ENCODE data around the gene ZNF284. TPM values are rescaled to one million over a fixed set of nuclear protein-coding genes. Genes with fewer than 3 reads are reported as not detected.

Gene ZNF284
- total RNA-seq = 1 to 10 TPM; 2.6 to 5.9 (median 4.9) TPM
- total RNA-seq (2013) = 4.5 TPM
- total RNA-seq = 0.98 to 7.9 (median 3.1) reads per million in 29 experiments

DNA sequence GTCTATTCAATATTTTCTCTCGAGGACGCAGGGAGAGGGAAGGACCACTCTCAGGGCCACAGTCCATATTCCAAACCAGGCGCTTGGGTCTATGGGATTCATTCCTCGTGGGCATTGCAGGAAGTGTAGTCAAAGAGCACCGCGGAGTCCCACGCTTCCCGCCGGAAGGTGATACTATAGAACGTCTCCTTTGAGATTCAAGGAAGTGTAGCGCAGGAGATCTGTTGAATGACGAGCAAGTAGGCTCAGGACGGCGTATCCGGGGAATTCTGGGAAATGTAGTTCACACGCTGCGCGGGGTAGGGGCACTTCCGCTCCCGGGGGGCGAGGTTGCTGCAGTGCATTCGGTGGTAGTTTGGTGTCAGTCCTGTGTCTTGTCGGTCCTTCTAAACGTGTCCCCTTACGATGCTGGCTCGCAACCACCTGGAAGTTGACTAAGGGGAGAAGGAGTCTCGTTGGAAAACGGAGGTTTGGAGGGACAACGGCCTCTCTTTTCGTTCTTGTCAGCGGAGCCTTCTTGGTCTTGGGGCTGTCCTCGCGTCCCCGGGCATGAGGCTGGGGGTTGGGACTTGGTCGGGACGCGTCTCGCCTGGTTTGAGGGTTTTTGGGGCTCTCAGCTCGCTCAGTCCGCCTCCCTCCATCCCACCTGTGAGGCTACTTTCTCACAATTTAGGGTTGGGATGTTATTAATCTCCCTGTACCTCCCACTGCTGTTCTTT lies at the start of gene ZNF284:
Gene ZNF284, plus strand, starts transcription at position 336 of the 719 bp plus-strand sequence. CDS start 4,231 bp downstream, outside the sequence.
- peak within 1 kb of the TSS; percentile 67 to 94 for H3K4me3 ChIP-seq (ENCODE audit: control insufficient read depth in 1 of 2, extremely low read depth in 1 of 2, low read length in 1 of 2)
- CTCF ChIA-PET = interaction anchor here in 1 of 2 donors (0.7 kb wide), 1 partner anchor 68 kb away, joined by 4 read pairs; no protein-coding TSS in a partner anchor
- H3K36me3 Mint-ChIP-seq = peaks cover 20% of the 10 kb centered on the region
- peak; percentile 63 to 91 (median 77) for DNase-seq
- peaks cover 21 to 32% (median 24%) of the 10 kb centered on the region in 3 donors for H3K9me3 Mint-ChIP-seq
- H3K36me3 ChIP-seq (ENCODE audit: control insufficient read depth in 2 of 2, extremely low read depth in 1 of 2, insufficient read depth in 1 of 2, low read length in 1 of 2) = no peaks in the 10 kb centered on the region
- no peaks in the 10 kb centered on the region for H3K27me3 Mint-ChIP-seq
- POLR2A ChIA-PET = no interaction called here
- H3K27ac ChIP-seq (ENCODE audit: low read length) = peak within 1 kb of the TSS; percentile 43
- peak within 1 kb of the TSS; percentile 91 to 96 (median 93) for H3K4me3 Mint-ChIP-seq
- WGBS (ENCODE audit: insufficient coverage) = 1% methylated on average over 24 of the region's 40 CpGs
- H3K9me3 ChIP-seq = peaks cover 3% of the 10 kb centered on the region
- H3K4me1 ChIP-seq (ENCODE audit: control insufficient read depth in 1 of 2, extremely low read depth in 1 of 2, insufficient read depth in 2 of 2, low read length in 2 of 2) = peaks cover 5 to 21% of the 10 kb centered on the region in 2 experiments
- H3K27ac Mint-ChIP-seq = peak within 1 kb of the TSS; percentile 71 to 87
- ATAC-seq (replicated peaks in 1 of 4) = peak; percentile 98 to 100 (median 100)
- H3K27me3 ChIP-seq (replicated peaks in 1 of 2; ENCODE audit: control insufficient read depth in 2 of 2, extremely low read depth in 1 of 2, insufficient read depth in 2 of 2, low read length in 1 of 2) = no peaks in the 10 kb centered on the region
- peaks cover 25 to 32% (median 26%) of the 10 kb centered on the region in 3 donors for H3K4me1 Mint-ChIP-seq

DNA sequence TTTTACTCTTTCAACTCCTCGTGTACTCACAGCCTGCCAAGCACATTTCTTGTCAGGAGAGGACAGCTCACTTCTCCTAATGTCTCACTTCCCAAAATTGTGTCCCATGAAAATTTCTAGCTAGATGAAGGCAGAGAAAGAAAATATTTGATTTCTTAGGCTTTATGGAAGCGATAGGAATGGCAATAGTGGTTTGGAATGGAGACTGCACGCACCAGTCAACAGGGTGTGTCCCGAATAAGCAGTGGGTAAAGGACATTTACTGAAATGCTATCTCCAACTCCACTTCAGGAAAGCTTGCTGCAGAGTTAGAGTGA lies 47.1 kb upstream of the ZNF284 start:
- Histone ChIP-seq H3K27ac (ENCODE audit: low read length) (no peak overlapping the region), H3K4me3 (ENCODE audit: control insufficient read depth in 1 of 2, extremely low read depth in 1 of 2, low read length in 1 of 2) (peak overlapping the region; percentile 62 to 74), H3K27me3 (replicated peaks in 1 of 2; ENCODE audit: control insufficient read depth in 2 of 2, extremely low read depth in 1 of 2, insufficient read depth in 2 of 2, low read length in 1 of 2) (no peaks in the 10 kb centered on the region), H3K36me3 (ENCODE audit: control insufficient read depth in 2 of 2, extremely low read depth in 1 of 2, insufficient read depth in 1 of 2, low read length in 1 of 2) (peaks cover 9 to 30% of the 10 kb centered on the region in 2 donors), H3K4me1 (ENCODE audit: control insufficient read depth in 1 of 2, extremely low read depth in 1 of 2, insufficient read depth in 2 of 2, low read length in 2 of 2) (peaks cover 6 to 7% of the 10 kb centered on the region in 2 experiments), H3K9me3 (peaks cover 9% of the 10 kb centered on the region)
- ATAC-seq (replicated peaks in 1 of 4) (no peak), DNase-seq (no peak)
- Mint-ChIP-seq H3K4me1 (peaks cover 20 to 34% (median 32%) of the 10 kb centered on the region in 3 donors), H3K9me3 (peaks cover 24 to 40% (median 31%) of the 10 kb centered on the region in 3 donors), H3K27me3 (peaks cover 8 to 17% of the 10 kb centered on the region in 2 donors), H3K36me3 (peaks cover 41% of the 10 kb centered on the region), H3K4me3 (peak overlapping the region; percentile 92 to 98 (median 97)), H3K27ac (peak overlapping the region; percentile 71 to 90)
- WGBS (ENCODE audit: insufficient coverage) = no CpG with 5 or more reads among the region's 4 CpGs
- CTCF ChIA-PET = no interaction called here
- POLR2A ChIA-PET = no interaction called here

DNA sequence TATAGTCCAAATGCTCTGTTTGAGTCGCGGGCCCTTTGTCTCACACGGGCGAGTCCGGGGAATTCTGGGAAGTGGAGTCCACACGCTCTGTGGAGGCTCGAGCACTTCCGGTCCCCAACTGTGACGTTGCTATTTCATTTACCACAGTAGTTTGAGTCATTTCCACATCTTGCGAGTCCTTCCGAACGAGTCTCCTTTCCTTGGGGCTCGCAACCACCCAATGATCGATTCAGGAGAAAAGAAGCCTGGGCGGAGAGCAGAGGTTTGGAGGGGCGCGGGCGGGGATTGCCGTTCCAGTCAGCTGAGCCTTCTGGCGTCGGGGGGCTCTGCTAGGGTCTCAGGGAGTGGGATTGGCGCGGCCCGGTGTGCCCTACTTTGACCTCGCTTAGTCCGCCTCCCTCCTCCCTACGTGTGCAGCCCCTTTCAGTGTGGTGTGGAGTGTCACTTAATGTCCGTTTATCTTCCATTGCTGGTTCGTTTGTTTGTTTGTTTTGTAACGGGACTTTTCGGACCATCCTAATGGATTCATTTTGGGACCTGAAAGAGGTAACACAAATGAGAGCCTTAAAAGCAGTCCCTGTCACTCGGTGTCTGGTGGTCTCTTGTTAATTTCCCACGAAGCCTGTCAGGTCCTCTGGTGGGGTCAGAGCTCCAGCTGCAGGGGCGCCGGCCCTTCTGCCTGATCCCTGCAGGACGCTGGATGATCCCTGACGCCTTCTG lies 46.6 kb upstream of the ZNF284 start, which contains the start of gene ZNF222:
Gene ZNF222, plus strand, starts transcription at position 163 of the 720 bp plus-strand sequence. Its CDS starts 58 bp downstream, at position 221.
- H3K9me3 Mint-ChIP-seq = peaks cover 24 to 40% (median 26%) of the 10 kb centered on the region in 3 donors
- CTCF ChIA-PET = no interaction called here

DNA sequence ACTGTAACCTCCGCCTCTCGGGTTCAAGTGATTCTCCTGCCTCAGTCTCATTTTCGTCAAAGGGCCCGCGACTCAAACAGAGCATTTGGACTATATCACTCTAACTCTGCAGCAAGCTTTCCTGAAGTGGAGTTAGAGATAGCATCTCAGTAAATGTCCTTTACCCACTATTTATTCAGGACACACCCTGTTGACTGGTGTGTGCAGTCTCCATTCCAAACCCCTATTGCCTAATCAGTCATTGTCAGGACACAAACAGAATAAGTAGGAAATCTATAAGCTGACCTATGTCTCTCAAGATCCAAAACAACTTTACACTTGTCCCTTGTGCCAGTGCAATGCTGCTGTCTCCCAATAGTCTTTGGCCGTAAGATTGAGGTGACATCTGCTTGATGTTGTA lies 45.3 kb upstream of the ZNF284 start:
- Mint-ChIP-seq H3K27me3 (peaks cover 3% of the 10 kb centered on the region in 2 donors), H3K9me3 (peaks cover 25 to 45% (median 25%) of the 10 kb centered on the region in 3 donors), H3K4me1 (peaks cover 20 to 34% (median 32%) of the 10 kb centered on the region in 3 donors), H3K36me3 (peaks cover 58% of the 10 kb centered on the region), H3K27ac (no peak overlapping the region), H3K4me3 (peak overlapping the region; percentile 5 to 98 (median 92))
- Histone ChIP-seq H3K36me3 (ENCODE audit: control insufficient read depth in 2 of 2, extremely low read depth in 1 of 2, insufficient read depth in 1 of 2, low read length in 1 of 2) (peaks cover 12 to 43% of the 10 kb centered on the region in 2 donors), H3K27ac (ENCODE audit: low read length) (no peak overlapping the region), H3K27me3 (replicated peaks in 1 of 2; ENCODE audit: control insufficient read depth in 2 of 2, extremely low read depth in 1 of 2, insufficient read depth in 2 of 2, low read length in 1 of 2) (no peaks in the 10 kb centered on the region), H3K9me3 (peaks cover 18% of the 10 kb centered on the region), H3K4me1 (ENCODE audit: control insufficient read depth in 1 of 2, extremely low read depth in 1 of 2, insufficient read depth in 2 of 2, low read length in 2 of 2) (peaks cover 6 to 7% of the 10 kb centered on the region in 2 experiments), H3K4me3 (ENCODE audit: control insufficient read depth in 1 of 2, extremely low read depth in 1 of 2, low read length in 1 of 2) (no peak overlapping the region)
- WGBS (ENCODE audit: insufficient coverage) = 100% methylated on average over 3 of the region's 6 CpGs
- CTCF ChIA-PET = no interaction called here
- DNase-seq (no peak), ATAC-seq (replicated peaks in 1 of 4) (no peak)
- POLR2A ChIA-PET = no interaction called here

More for the DNA sequence above, 46.6 kb upstream of the ZNF284 start, which contains the start of gene ZNF222:
- H3K36me3 ChIP-seq (ENCODE audit: control insufficient read depth in 2 of 2, extremely low read depth in 1 of 2, insufficient read depth in 1 of 2, low read length in 1 of 2) = peaks cover 9 to 35% of the 10 kb centered on the region in 2 donors
- peaks cover 3 to 12% of the 10 kb centered on the region in 2 donors for H3K27me3 Mint-ChIP-seq
- no peaks in the 10 kb centered on the region for H3K27me3 ChIP-seq (replicated peaks in 1 of 2; ENCODE audit: control insufficient read depth in 2 of 2, extremely low read depth in 1 of 2, insufficient read depth in 2 of 2, low read length in 1 of 2)
- POLR2A ChIA-PET = interaction anchor here in 1 of 2 donors (0.8 kb wide), 1 partner anchor 90 kb away, joined by 4 read pairs; the partner anchor contains the start of gene ZNF45
- peak within 1 kb of the TSS; percentile 71 to 90 for H3K27ac Mint-ChIP-seq
- H3K4me1 ChIP-seq (ENCODE audit: control insufficient read depth in 1 of 2, extremely low read depth in 1 of 2, insufficient read depth in 2 of 2, low read length in 2 of 2) = peaks cover 6 to 7% of the 10 kb centered on the region in 2 experiments
- WGBS (ENCODE audit: insufficient coverage) = 1% methylated on average over 23 of the region's 37 CpGs
- ATAC-seq (replicated peaks in 1 of 4) (peak; percentile 99 to 100 (median 100)), DNase-seq (peak; percentile 53 to 85 (median 70))
- peaks cover 46% of the 10 kb centered on the region for H3K36me3 Mint-ChIP-seq
- peak within 1 kb of the TSS; percentile 13 for H3K27ac ChIP-seq (ENCODE audit: low read length)
- peaks cover 20 to 34% (median 32%) of the 10 kb centered on the region in 3 donors for H3K4me1 Mint-ChIP-seq
- H3K4me3 ChIP-seq (ENCODE audit: control insufficient read depth in 1 of 2, extremely low read depth in 1 of 2, low read length in 1 of 2) = peak within 1 kb of the TSS; percentile 62 to 74
- H3K4me3 Mint-ChIP-seq = peak within 1 kb of the TSS; percentile 92 to 98 (median 97)
- H3K9me3 ChIP-seq = peaks cover 13% of the 10 kb centered on the region

DNA sequence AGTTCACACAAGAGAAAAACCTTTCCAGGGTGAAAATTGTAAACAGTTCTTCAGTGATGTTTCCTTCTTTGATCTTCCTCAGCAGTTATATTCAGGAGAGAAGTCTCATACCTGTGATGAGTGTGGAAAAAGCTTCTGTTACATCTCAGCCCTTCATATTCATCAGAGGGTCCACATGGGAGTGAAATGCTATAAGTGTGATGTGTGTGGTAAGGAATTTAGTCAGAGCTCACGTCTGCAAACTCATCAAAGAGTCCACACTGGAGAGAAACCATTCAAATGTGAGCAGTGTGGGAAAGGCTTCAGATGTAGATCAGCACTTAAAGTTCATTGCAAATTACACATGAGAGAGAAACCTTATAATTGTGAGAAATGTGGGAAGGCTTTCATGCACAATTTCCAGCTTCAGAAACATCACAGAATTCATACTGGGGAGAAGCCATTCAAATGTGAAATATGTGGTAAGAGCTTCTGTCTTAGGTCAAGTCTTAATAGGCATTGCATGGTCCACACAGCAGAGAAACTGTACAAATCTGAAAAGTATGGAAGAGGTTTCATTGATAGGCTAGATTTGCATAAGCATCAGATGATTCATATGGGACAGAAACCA lies 39.9 kb upstream of the ZNF284 start:
- CTCF ChIA-PET = no interaction called here
- POLR2A ChIA-PET = no interaction called here
- peaks cover 67% of the 10 kb centered on the region for H3K36me3 Mint-ChIP-seq

DNA sequence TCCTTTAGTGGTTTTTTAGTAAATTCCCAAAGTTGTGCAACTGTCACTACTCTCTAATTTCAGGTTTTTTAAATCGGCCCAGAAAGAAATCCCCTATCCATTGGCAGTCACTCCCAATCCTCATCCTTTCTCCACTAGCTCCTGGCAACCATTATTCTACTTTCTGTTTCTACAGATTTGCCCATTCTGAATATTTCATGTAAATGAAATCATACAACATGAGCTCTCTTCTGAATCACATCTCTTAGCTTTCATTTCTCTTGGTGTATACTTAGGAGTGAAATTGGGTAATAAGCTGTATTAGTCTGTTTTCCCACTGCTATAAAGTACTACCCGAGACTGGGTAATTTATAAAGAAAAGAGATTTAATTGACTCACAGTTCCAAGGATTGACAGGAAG lies 29.8 kb upstream of the ZNF284 start:
- no peak overlapping the region for H3K4me3 Mint-ChIP-seq
- 80% methylated on average over 1 of the region's 2 CpGs for WGBS (ENCODE audit: insufficient coverage)

More for the DNA sequence above, 39.9 kb upstream of the ZNF284 start:
- peaks cover 2 to 13% (median 9%) of the 10 kb centered on the region in 3 donors for H3K4me1 Mint-ChIP-seq
- Histone ChIP-seq H3K27me3 (replicated peaks in 1 of 2; ENCODE audit: control insufficient read depth in 2 of 2, extremely low read depth in 1 of 2, insufficient read depth in 2 of 2, low read length in 1 of 2) (no peaks in the 10 kb centered on the region), H3K4me3 (ENCODE audit: control insufficient read depth in 1 of 2, extremely low read depth in 1 of 2, low read length in 1 of 2) (no peak overlapping the region), H3K4me1 (ENCODE audit: control insufficient read depth in 1 of 2, extremely low read depth in 1 of 2, insufficient read depth in 2 of 2, low read length in 2 of 2) (no peaks in the 10 kb centered on the region), H3K9me3 (peaks cover 29% of the 10 kb centered on the region), H3K27ac (ENCODE audit: low read length) (no peak overlapping the region), H3K36me3 (ENCODE audit: control insufficient read depth in 2 of 2, extremely low read depth in 1 of 2, insufficient read depth in 1 of 2, low read length in 1 of 2) (peaks cover 15 to 46% of the 10 kb centered on the region in 2 donors)
- H3K27ac Mint-ChIP-seq = no peak overlapping the region
- no peak for DNase-seq
- no CpG with 5 or more reads among the region's 1 CpG for WGBS (ENCODE audit: insufficient coverage)
- ATAC-seq (replicated peaks in 1 of 4) = no peak
- H3K27me3 Mint-ChIP-seq = no peaks in the 10 kb centered on the region
- no peak overlapping the region for H3K4me3 Mint-ChIP-seq
- peaks cover 34 to 78% (median 59%) of the 10 kb centered on the region in 3 donors for H3K9me3 Mint-ChIP-seq

More for the DNA sequence above, 29.8 kb upstream of the ZNF284 start:
- Histone ChIP-seq H3K27me3 (replicated peaks in 1 of 2; ENCODE audit: control insufficient read depth in 2 of 2, extremely low read depth in 1 of 2, insufficient read depth in 2 of 2, low read length in 1 of 2) (no peaks in the 10 kb centered on the region), H3K36me3 (ENCODE audit: control insufficient read depth in 2 of 2, extremely low read depth in 1 of 2, insufficient read depth in 1 of 2, low read length in 1 of 2) (no peaks in the 10 kb centered on the region), H3K27ac (ENCODE audit: low read length) (no peak overlapping the region), H3K4me1 (ENCODE audit: control insufficient read depth in 1 of 2, extremely low read depth in 1 of 2, insufficient read depth in 2 of 2, low read length in 2 of 2) (no peaks in the 10 kb centered on the region), H3K4me3 (ENCODE audit: control insufficient read depth in 1 of 2, extremely low read depth in 1 of 2, low read length in 1 of 2) (no peak overlapping the region), H3K9me3 (peaks cover 7% of the 10 kb centered on the region)
- Mint-ChIP-seq H3K27ac (no peak overlapping the region), H3K9me3 (peaks cover 30 to 58% (median 36%) of the 10 kb centered on the region in 3 donors), H3K36me3 (peaks cover 6% of the 10 kb centered on the region), H3K27me3 (peaks cover 17 to 22% of the 10 kb centered on the region in 2 donors), H3K4me1 (no peaks in the 10 kb centered on the region)
- ChIA-PET POLR2A (no interaction called here), CTCF (interaction anchor here (0.6 kb wide), 2 partner anchors 511 to 593 kb away, joined by 4 to 8 read pairs; no protein-coding TSS in a partner anchor)
- DNase-seq (no peak), ATAC-seq (replicated peaks in 1 of 4) (no peak)

Data from T-cell (primary cell).